PFSK-1 (cell line): ENCODE data around the gene LTBP3.

Experiments
- POLR2AphosphoS5 ChIP-seq: IDR thresholded peaks from 2 replicates; pipeline ENCODE4 v1.6.1; 2012; ENCODE audit warnings: low read depth, mild to moderate bottlenecking, control low read depth, low read length, moderate library complexity
- REST ChIP-seq, 2 experiments: IDR thresholded peaks; 2 replicates each; pipeline versions ENCODE4 v1.6.1 to v1.8.0; 2011 to 2012; ENCODE audit warnings: low read depth in 2 of 2, low read length in 2 of 2, control low read depth in 1 of 2, inconsistent platforms in 1 of 2, mild to moderate bottlenecking in 1 of 2, moderate library complexity in 1 of 2; ENCODE audit not compliant: insufficient read depth in 1 of 2
- SIN3A ChIP-seq: IDR thresholded peaks from 2 replicates; pipeline ENCODE4 v1.6.1; 2012; ENCODE audit warnings: mild to moderate bottlenecking, low read length, moderate library complexity, borderline replicate concordance; ENCODE audit not compliant: insufficient read depth
- TAF1 ChIP-seq: IDR thresholded peaks from 2 replicates; pipeline ENCODE4 v1.6.1; 2012; ENCODE audit warnings: low read length, control low read depth, borderline replicate concordance; ENCODE audit not compliant: insufficient read depth

GRCh38 chr11:65589444-65590239 is 31.5 kb upstream of the LTBP3 start:
- TF ChIP-seq POLR2AphosphoS5: no peak
- TF ChIP-seq REST (IDR thresholded peaks at IDR 0.05; ENCODE audit: insufficient read depth in 1 of 2, low read depth in 2 of 2, low read length in 2 of 2): no peak
- no peak for TF ChIP-seq TAF1
- no peak for TF ChIP-seq SIN3A
